ENCODE results near the gene WNK2. TPM values are rescaled to one million over a fixed set of nuclear protein-coding genes. Genes with fewer than 3 reads are reported as not detected.

The WNK2 gene
- total and polyA plus RNA-seq, 2 of the 4 experiments (the other 2 are of a cell fraction): not detected

DNA sequence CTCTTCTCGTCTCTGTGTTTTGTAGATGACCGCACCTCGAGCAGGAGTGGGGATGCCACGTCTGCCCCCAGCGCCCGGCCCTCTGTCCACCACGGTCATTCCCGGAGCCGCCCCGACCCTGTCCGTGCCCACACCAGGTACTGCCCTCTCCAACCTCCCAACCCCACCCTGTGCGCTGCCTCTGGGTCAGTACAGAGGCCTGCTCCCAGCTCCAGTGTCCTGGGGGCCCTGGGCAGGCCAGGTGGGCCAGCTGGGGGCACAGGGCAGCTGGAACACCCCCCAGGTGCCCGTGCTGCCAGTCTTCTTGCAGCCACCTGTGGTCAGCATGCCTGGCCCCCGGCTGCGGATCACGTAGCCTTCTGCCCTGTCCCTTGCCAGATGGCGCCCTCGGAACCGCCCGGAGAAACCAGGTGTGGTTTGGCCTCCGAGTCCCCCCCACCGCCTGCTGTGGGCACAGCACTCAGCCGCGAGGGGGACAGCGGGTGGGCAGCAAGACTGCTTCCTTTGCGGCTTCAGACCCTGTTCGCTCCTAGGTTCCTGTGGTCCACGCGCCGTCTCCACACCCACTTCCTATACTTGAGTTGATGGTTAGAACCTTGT, 133.7 kb downstream of the WNK2 start:
- intact Hi-C loops (cut with micrococcal nuclease) (loop anchor here (10.0 kb wide), 1 partner anchor 247 kb away; no protein-coding TSS in a partner anchor), dilution Hi-C loops (cut with HindIII; ENCODE audit: low sequenced_read_pairs, unreplicated experiment) (no loop called here), in situ Hi-C loops (cut with MboI; ENCODE audit: low sequenced_read_pairs) (loop anchor here (25.0 kb wide), 2 partner anchors 95 to 305 kb away; no protein-coding TSS in a partner anchor)
- ChIA-PET POLR2A (ENCODE audit: unreplicated experiment) (no interaction called here), CTCF (no interaction called here)
- Histone ChIP-seq H3K4me3 (ENCODE audit: insufficient read depth, low read depth, low read length) (no peak overlapping the region), H3K9ac (ENCODE audit: low read depth, low read length) (no peak overlapping the region), H2AK9ac (replicated peaks; ENCODE audit: low read depth, low read length, poor library complexity) (no peak overlapping the region), H2BK5ac (ENCODE audit: low read depth, low read length, poor library complexity, severe bottlenecking) (no peak overlapping the region), H3K27me3 (ENCODE audit: control insufficient read depth, insufficient read depth, low read length) (peaks cover 13% of the 10 kb centered on the region), H3K4ac (ENCODE audit: low read depth, low read length) (no peak overlapping the region), H3K36me3 (ENCODE audit: control insufficient read depth, insufficient read depth, low read length) (no peaks in the 10 kb centered on the region), H3K56ac (ENCODE audit: extremely low read depth, insufficient read depth, low read length) (no peak overlapping the region), H2AK5ac (ENCODE audit: low read depth, low read length) (no peak overlapping the region), H2BK120ac (ENCODE audit: low read depth, low read length) (no peak overlapping the region), H3K4me1 (ENCODE audit: control insufficient read depth, insufficient read depth, low read length) (no peaks in the 10 kb centered on the region), H2AFZ (replicated peaks; ENCODE audit: low read length, poor library complexity) (no peak overlapping the region), H3K14ac (replicated peaks; ENCODE audit: low read depth, low read length) (no peak overlapping the region), H3K4me2 (ENCODE audit: low read depth, low read length) (no peak overlapping the region), H3K9me1 (ENCODE audit: insufficient read depth, low read length) (no peaks in the 10 kb centered on the region), H3K27ac (ENCODE audit: insufficient read depth, low read length) (no peak overlapping the region), H3K18ac (ENCODE audit: low read depth, low read length) (no peak overlapping the region), H3K23ac (ENCODE audit: low read depth, low read length) (no peak overlapping the region), H4K8ac (ENCODE audit: low read depth in 2 of 2, low read length in 2 of 2) (no peak overlapping the region), H3K9me3 (ENCODE audit: control insufficient read depth, insufficient read depth, low read length) (no peaks in the 10 kb centered on the region), H4K91ac (ENCODE audit: insufficient read depth, low read depth, low read length) (no peak overlapping the region), H2BK20ac (ENCODE audit: low read depth, low read length) (no peak overlapping the region), H4K5ac (ENCODE audit: low read depth, low read length) (no peak overlapping the region), H2BK15ac (ENCODE audit: low read depth, low read length) (no peak overlapping the region), H4K20me1 (ENCODE audit: insufficient read depth, low read length) (no peaks in the 10 kb centered on the region), H3K79me1 (ENCODE audit: low read depth in 1 of 2, low read length in 2 of 2) (no peaks in the 10 kb centered on the region)
- no TSS peak for BruUV-seq (replicated peaks)
- DNase-seq (no peak), ATAC-seq (ENCODE audit: low read depth) (no peak)
- 85% methylated on average over 9 of the region's 30 CpGs; no CpG with 5 or more reads in 1 of the 2 experiments for WGBS, 2 experiments (ENCODE audit: extremely low coverage in 2 of 2, insufficient read length in 1 of 2)
- TF ChIP-seq NFE2L2 (IDR thresholded peaks at IDR 0.05; ENCODE audit: low read depth, low read length): no peak
- TF ChIP-seq POLR2A (IDR thresholded peaks at IDR 0.05; ENCODE audit: low read depth, low read length): no peak
- no peak for TF ChIP-seq CHD1 (IDR thresholded peaks at IDR 0.05; ENCODE audit: low read depth, low read length)
- no peak for TF ChIP-seq RAD21 (IDR thresholded peaks at IDR 0.05; ENCODE audit: low read length)
- TF ChIP-seq, protein P1, sequence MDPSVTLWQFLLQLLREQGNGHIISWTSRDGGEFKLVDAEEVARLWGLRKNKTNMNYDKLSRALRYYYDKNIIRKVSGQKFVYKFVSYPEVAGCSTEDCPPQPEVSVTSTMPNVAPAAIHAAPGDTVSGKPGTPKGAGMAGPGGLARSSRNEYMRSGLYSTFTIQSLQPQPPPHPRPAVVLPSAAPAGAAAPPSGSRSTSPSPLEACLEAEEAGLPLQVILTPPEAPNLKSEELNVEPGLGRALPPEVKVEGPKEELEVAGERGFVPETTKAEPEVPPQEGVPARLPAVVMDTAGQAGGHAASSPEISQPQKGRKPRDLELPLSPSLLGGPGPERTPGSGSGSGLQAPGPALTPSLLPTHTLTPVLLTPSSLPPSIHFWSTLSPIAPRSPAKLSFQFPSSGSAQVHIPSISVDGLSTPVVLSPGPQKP (IDR thresholded peaks at IDR 0.05; ENCODE audit: borderline replicate concordance, low read depth, low read length): no peak
- no peak for TF ChIP-seq SMC3 (IDR thresholded peaks at IDR 0.05; ENCODE audit: low read depth, low read length)
- TF ChIP-seq, protein P2, sequence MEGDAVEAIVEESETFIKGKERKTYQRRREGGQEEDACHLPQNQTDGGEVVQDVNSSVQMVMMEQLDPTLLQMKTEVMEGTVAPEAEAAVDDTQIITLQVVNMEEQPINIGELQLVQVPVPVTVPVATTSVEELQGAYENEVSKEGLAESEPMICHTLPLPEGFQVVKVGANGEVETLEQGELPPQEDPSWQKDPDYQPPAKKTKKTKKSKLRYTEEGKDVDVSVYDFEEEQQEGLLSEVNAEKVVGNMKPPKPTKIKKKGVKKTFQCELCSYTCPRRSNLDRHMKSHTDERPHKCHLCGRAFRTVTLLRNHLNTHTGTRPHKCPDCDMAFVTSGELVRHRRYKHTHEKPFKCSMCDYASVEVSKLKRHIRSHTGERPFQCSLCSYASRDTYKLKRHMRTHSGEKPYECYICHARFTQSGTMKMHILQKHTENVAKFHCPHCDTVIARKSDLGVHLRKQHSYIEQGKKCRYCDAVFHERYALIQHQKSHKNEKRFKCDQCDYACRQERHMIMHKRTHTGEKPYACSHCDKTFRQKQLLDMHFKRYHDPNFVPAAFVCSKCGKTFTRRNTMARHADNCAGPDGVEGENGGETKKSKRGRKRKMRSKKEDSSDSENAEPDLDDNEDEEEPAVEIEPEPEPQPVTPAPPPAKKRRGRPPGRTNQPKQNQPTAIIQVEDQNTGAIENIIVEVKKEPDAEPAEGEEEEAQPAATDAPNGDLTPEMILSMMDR (conservative IDR thresholded peaks at IDR 0.05; ENCODE audit: low read depth, low read length): no peak
- TF ChIP-seq RCOR1 (IDR thresholded peaks at IDR 0.05; ENCODE audit: insufficient replicate concordance, low read length): no peak
- TF ChIP-seq MAFK (IDR thresholded peaks at IDR 0.05; ENCODE audit: low read depth, low read length): no peak
- no peak for TF ChIP-seq BHLHE40 (IDR thresholded peaks at IDR 0.05; ENCODE audit: low read depth, low read length)
- no peak for TF ChIP-seq CEBPB (IDR thresholded peaks at IDR 0.05; ENCODE audit: low read depth, low read length)

Data from IMR-90 (cell line).